GM12873 (cell line): Measurements from ENCODE around the gene SCN3B.

ENCODE experiments used
- CTCF ChIP-seq: IDR thresholded peaks from 2 replicates; pipeline ENCODE4 v1.5.1; 2012; ENCODE audit warnings: low read depth, mild to moderate bottlenecking, moderate library complexity, low read length, control low read depth; ENCODE audit not compliant: insufficient read depth; ENCODE audit errors: missing control alignments

SCN3B gene

GRCh38 chr11:123611698-123612097 lies 42.7 kb downstream of the SCN3B start:
- no peak for TF ChIP-seq CTCF

GRCh38 chr11:123608945-123609344 lies 45.5 kb downstream of the SCN3B start:
- TF ChIP-seq CTCF, result no peak

GRCh38 chr11:123608371-123608770 lies 46.1 kb downstream of the SCN3B start:
- no peak for TF ChIP-seq CTCF

GRCh38 chr11:123607781-123608180 lies 46.6 kb downstream of the SCN3B start:
- no peak for TF ChIP-seq CTCF

GRCh38 chr11:123603666-123604065 lies 50.8 kb downstream of the SCN3B start:
- no peak for TF ChIP-seq CTCF

- TF ChIP-seq CTCF, result no peak
Observed at GRCh38 chr11:123601743-123602142, 52.7 kb downstream of the SCN3B start.

GRCh38 chr11:123601136-123601535 lies 53.3 kb downstream of the SCN3B start:
- TF ChIP-seq CTCF, result no peak

GRCh38 chr11:123597859-123598258 lies 56.6 kb downstream of the SCN3B start:
- TF ChIP-seq CTCF, result peak; percentile 40
